MCF 10A (cell line): ENCODE measurements around the gene YWHAQ. TPM values are rescaled to one million over a fixed set of nuclear protein-coding genes. Genes with fewer than 3 reads are reported as not detected.

ENCODE experiments used
- BruUV-seq: library from RNA; stranded (reverse); fragments of 400-500 nt; replicated peaks from 2 replicates; lab custom pipeline; 2021; lab: Mats Ljungman, UMichigan
- CTCF ChIA-PET: fragments of 300-600 bp; sonication (Branson Sonifier 250); formaldehyde crosslinking; extraction: SDS; loops from one replicate; lab custom pipeline; 2021; ENCODE audit warnings: antibody characterized with exemption, inconsistent platforms; lab: Yijun Ruan, JAX
- POLR2A ChIA-PET: fragments of 300-600, 350-650 bp; sonication (Branson Sonifier 250); formaldehyde crosslinking; extraction: SDS; loops from one replicate; lab custom pipeline; 2020; ENCODE audit warnings: antibody characterized with exemption, inconsistent platforms; lab: Yijun Ruan, JAX
- DNase-seq: peaks from one replicate; pipeline ENCODE4 v3.0.0-alpha.2; 2018; ENCODE audit not compliant: unreplicated experiment
- H3K27ac Mint-ChIP-seq: one replicate; pipeline ENCODE4 v1.8.0; 2022; ENCODE audit warnings: mild to moderate bottlenecking, low read depth, mixed read lengths; ENCODE audit not compliant: unreplicated experiment
- H3K27me3 Mint-ChIP-seq: one replicate; pipeline ENCODE4 v1.8.0; 2022; ENCODE audit warnings: mixed read lengths; ENCODE audit not compliant: insufficient read depth, unreplicated experiment
- H3K36me3 Mint-ChIP-seq: one replicate; pipeline ENCODE4 v1.8.0; 2022; ENCODE audit warnings: mild to moderate bottlenecking, moderate library complexity, mixed read lengths; ENCODE audit not compliant: insufficient read depth, unreplicated experiment
- H3K4me1 Mint-ChIP-seq: one replicate; pipeline ENCODE4 v1.8.0; 2022; ENCODE audit warnings: mixed read lengths; ENCODE audit not compliant: insufficient read depth, unreplicated experiment
- H3K4me3 Mint-ChIP-seq: one replicate; pipeline ENCODE4 v1.8.0; 2022; ENCODE audit warnings: mild to moderate bottlenecking, moderate library complexity, mixed read lengths; ENCODE audit not compliant: unreplicated experiment
- H3K9me3 Mint-ChIP-seq: one replicate; pipeline ENCODE4 v1.8.0; 2022; ENCODE audit warnings: mixed read lengths; ENCODE audit not compliant: unreplicated experiment
- CTCF ChIP-seq: fragments of 200-600 bp; IDR thresholded peaks from one replicate; pipeline ENCODE4 v1.8.0; 2022; ENCODE audit warnings: antibody characterized with exemption, mild to moderate bottlenecking; ENCODE audit not compliant: unreplicated experiment
- intact Hi-C: fragments of 100-400 bp; cut with micrococcal nuclease; formaldehyde crosslinking; loops from 2 replicates; pipeline ENCODE4 v1.14.1; 2022
- total RNA-seq: library from RNA; stranded (reverse); gene quantifications from 2 replicates; pipeline ENCODE4 v1.2.3, GENCODE V29; 2022

YWHAQ gene
- total RNA-seq, 1 experiment from 2014 or later: 239 TPM

- Mint-ChIP-seq H3K4me3 (peak overlapping the region; percentile 28), H3K9me3 (no peaks in the 10 kb centered on the region), H3K36me3 (no peaks in the 10 kb centered on the region), H3K27ac (peak overlapping the region; percentile 75), H3K4me1 (peaks cover 17% of the 10 kb centered on the region), H3K27me3 (no peaks in the 10 kb centered on the region)
- POLR2A ChIA-PET: interaction anchor here (0.7 to 1.6 kb wide), 11 partner anchors 9 to 782 kb away, joined by 3 to 7 read pairs (median 3); partner anchors contain the start of gene YWHAQ
- CTCF ChIA-PET: interaction anchor here (0.7 to 1.7 kb wide), 3 partner anchors 14 to 821 kb away, joined by 3 to 5 read pairs (median 3); no protein-coding TSS in a partner anchor
- DNase-seq: peak; percentile 68
- BruUV-seq: no TSS peak
- TF ChIP-seq CTCF: no peak
- intact Hi-C loops: no loop called here
Measured at GRCh38 chr2:9675415-9676351, 44.9 kb upstream of the YWHAQ start.

- H3K9me3 Mint-ChIP-seq: no peaks in the 10 kb centered on the region
- no peak for DNase-seq
- intact Hi-C loops: no loop called here
- BruUV-seq: no TSS peak
- H3K4me3 Mint-ChIP-seq: peak overlapping the region; percentile 28
- CTCF ChIA-PET: no interaction called here
- H3K36me3 Mint-ChIP-seq: no peaks in the 10 kb centered on the region
- POLR2A ChIA-PET: interaction anchor here (0.7 to 1.6 kb wide), 10 partner anchors 10 to 783 kb away, joined by 3 to 7 read pairs (median 3); partner anchors contain the start of gene YWHAQ
- no peaks in the 10 kb centered on the region for H3K27me3 Mint-ChIP-seq
- H3K27ac Mint-ChIP-seq: peak overlapping the region; percentile 75
- peaks cover 17% of the 10 kb centered on the region for H3K4me1 Mint-ChIP-seq
- no peak for TF ChIP-seq CTCF
Measured at GRCh38 chr2:9674891-9675414, 44.2 kb upstream of the YWHAQ start.

- Mint-ChIP-seq H3K4me1 (peaks cover 17% of the 10 kb centered on the region), H3K27me3 (no peaks in the 10 kb centered on the region), H3K4me3 (no peak overlapping the region), H3K36me3 (no peaks in the 10 kb centered on the region), H3K9me3 (no peaks in the 10 kb centered on the region), H3K27ac (no peak overlapping the region)
- ChIA-PET POLR2A (no interaction called here), CTCF (interaction anchor here (0.6 kb wide), 1 partner anchor 144 kb away, joined by 3 read pairs; no protein-coding TSS in a partner anchor)
- intact Hi-C loops: no loop called here
- no TSS peak for BruUV-seq
- no peak for TF ChIP-seq CTCF
- no peak for DNase-seq
Measured at GRCh38 chr2:9673914-9674481, 43.2 kb upstream of the YWHAQ start.
